ENCODE measurements around the gene CCDC71.

DNA sequence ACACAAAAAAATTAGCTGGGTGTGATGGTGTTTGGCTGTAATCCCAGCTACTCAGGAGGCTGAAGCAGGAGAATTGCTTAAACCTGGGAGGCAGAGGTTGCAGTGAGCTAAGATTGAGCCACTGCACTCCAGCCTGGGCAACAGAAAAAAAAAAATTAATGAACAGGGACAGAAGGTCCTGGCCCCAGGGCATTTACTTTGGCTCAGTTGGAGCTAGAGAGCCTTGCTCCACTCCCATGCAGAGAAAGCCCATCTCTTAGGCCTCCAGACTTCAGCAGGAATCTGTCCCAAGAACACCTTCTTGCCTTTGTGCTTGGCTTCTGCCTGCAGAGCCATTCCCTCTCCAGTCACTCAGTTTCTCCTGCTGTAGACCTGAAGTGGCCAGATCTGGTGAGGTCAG is 14.0 kb upstream of the CCDC71 start:
- TF ChIP-seq, protein P1, sequence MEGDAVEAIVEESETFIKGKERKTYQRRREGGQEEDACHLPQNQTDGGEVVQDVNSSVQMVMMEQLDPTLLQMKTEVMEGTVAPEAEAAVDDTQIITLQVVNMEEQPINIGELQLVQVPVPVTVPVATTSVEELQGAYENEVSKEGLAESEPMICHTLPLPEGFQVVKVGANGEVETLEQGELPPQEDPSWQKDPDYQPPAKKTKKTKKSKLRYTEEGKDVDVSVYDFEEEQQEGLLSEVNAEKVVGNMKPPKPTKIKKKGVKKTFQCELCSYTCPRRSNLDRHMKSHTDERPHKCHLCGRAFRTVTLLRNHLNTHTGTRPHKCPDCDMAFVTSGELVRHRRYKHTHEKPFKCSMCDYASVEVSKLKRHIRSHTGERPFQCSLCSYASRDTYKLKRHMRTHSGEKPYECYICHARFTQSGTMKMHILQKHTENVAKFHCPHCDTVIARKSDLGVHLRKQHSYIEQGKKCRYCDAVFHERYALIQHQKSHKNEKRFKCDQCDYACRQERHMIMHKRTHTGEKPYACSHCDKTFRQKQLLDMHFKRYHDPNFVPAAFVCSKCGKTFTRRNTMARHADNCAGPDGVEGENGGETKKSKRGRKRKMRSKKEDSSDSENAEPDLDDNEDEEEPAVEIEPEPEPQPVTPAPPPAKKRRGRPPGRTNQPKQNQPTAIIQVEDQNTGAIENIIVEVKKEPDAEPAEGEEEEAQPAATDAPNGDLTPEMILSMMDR (IDR thresholded peaks at IDR 0.05; ENCODE audit: borderline replicate concordance, extremely low read depth, low read length, poor library complexity, severe bottlenecking), result no peak
- TF ChIP-seq EZH2 (IDR thresholded peaks at IDR 0.05; ENCODE audit: borderline replicate concordance, low read depth, low read length, severe bottlenecking), result no peak
